ENCODE data around the gene LSM14B.

LSM14B gene

DNA sequence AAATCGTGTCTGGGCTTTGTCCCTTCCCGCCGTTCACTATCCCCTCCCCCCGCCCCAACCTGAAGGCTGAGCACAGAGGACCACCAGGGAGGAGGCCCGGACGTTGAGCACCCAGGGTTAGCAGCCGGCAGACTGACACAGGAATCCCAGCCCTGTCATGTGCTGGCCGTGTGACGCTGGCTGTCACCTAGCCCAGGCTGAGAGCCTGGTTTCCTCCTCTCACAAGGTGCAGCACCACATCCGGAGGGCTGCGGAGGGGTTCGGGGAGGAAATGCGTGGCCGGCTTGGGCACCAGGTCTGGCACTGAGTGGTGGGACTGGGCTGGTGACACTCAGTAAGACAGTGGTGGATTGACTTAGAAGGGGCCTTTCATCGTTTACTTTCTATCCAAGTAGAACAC lies 4.6 kb upstream of the LSM14B start:
- Histone ChIP-seq H2BK12ac (ENCODE audit: low read length) (no peak overlapping the region), H2AK5ac (ENCODE audit: low read length) (no peak overlapping the region), H3K79me2 (ENCODE audit: control insufficient read depth, insufficient read depth, low read length, poor library complexity) (peaks cover 2% of the 10 kb centered on the region), H3K4me3 (ENCODE audit: low read depth, low read length) (no peak overlapping the region), H3K27me3 (ENCODE audit: insufficient read depth, low read length) (no peaks in the 10 kb centered on the region), H3K4ac (ENCODE audit: low read depth, low read length) (no peak overlapping the region), H2BK120ac (ENCODE audit: insufficient read depth, low read length, poor library complexity) (no peak overlapping the region), H3K23ac (ENCODE audit: low read length) (no peak overlapping the region), H3K9ac (ENCODE audit: low read length) (no peak overlapping the region), H3K4me2 (ENCODE audit: low read length) (no peak overlapping the region), H2AFZ (ENCODE audit: insufficient read depth, low read length, poor library complexity) (no peak overlapping the region), H4K8ac (ENCODE audit: low read depth, low read length) (no peak overlapping the region), H4K12ac (ENCODE audit: low read depth, low read length) (no peak overlapping the region), H2BK5ac (ENCODE audit: low read depth, low read length, poor library complexity) (no peak overlapping the region), H4K91ac (ENCODE audit: low read depth, low read length) (no peak overlapping the region), H3K36me3 (ENCODE audit: control insufficient read depth in 1 of 2, insufficient read depth in 2 of 2, low read length in 2 of 2) (no peaks in the 10 kb centered on the region), H3K4me1 (ENCODE audit: control insufficient read depth in 1 of 2, insufficient read depth in 2 of 2, low read length in 2 of 2) (no peaks in the 10 kb centered on the region), H3K79me1 (ENCODE audit: low read length) (peaks cover 8% of the 10 kb centered on the region), H3K14ac (ENCODE audit: low read length) (no peak overlapping the region), H3K18ac (ENCODE audit: low read length) (no peak overlapping the region), H3K27ac (ENCODE audit: low read depth, low read length) (no peak overlapping the region), H3K9me3 (ENCODE audit: insufficient read depth, low read depth, low read length) (peaks cover 2% of the 10 kb centered on the region)
- no peak for DNase-seq
- no CpG with 5 or more reads among the region's 15 CpGs for WGBS (ENCODE audit: extremely low coverage, insufficient coverage, insufficient read length)

DNA sequence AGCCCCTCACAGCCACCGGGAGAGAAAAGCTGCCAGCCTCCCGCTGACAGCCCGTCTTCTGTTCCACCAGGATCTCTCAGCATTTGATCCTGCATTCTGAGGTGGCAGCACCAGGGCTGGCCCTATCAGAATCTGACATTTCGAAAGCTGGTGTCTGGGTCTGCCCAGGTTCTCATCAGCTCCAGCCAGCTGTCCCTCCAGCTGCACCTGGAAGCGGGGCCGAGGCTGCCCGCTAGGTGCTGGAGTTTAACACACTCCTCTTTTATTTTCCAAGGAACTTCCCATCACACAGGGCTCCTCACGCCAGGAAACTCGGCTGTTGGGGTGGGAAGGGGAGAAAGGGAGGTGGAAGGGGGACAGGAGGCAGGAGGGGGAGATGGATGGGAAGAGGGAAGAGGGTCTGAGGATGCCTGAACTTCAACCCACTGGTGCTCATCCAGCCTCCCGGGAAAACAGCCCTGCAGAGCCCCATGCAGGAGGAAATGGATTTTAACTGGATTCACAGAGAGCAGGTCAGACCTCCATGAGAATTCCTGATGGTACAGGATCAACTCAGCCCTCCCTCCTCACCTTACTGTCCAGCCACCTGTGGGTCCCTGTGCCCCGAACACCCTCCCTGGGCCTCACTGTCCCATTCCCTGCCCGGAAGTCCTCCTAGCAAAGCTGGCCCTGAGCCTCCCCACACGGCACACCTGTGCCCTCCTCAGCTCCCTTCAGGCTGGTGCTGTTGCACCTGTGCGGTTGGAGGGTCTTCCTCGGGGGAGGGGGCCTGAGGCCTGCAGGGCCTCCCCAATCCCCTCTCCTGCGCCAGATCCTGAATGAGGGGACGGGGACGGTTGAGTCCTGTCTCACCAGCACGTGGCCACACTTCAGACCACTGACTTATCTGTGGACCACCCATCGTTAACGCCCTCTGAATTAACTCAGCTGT lies 3.9 kb upstream of the LSM14B start:
- Histone ChIP-seq H2BK12ac (ENCODE audit: low read length) (no peak overlapping the region), H4K91ac (ENCODE audit: low read depth, low read length) (no peak overlapping the region), H3K79me1 (ENCODE audit: low read length) (peaks cover 8% of the 10 kb centered on the region), H3K4me1 (ENCODE audit: control insufficient read depth in 1 of 2, insufficient read depth in 2 of 2, low read length in 2 of 2) (peaks cover 3% of the 10 kb centered on the region in 2 experiments), H2BK120ac (ENCODE audit: insufficient read depth, low read length, poor library complexity) (no peak overlapping the region), H3K79me2 (ENCODE audit: control insufficient read depth, insufficient read depth, low read length, poor library complexity) (peaks cover 7% of the 10 kb centered on the region), H3K18ac (ENCODE audit: low read length) (no peak overlapping the region), H3K23ac (ENCODE audit: low read length) (no peak overlapping the region), H3K36me3 (ENCODE audit: control insufficient read depth in 1 of 2, insufficient read depth in 2 of 2, low read length in 2 of 2) (no peaks in the 10 kb centered on the region), H2AK5ac (ENCODE audit: low read length) (no peak overlapping the region), H3K4ac (ENCODE audit: low read depth, low read length) (no peak overlapping the region), H3K9me3 (ENCODE audit: insufficient read depth, low read depth, low read length) (no peaks in the 10 kb centered on the region), H3K9ac (ENCODE audit: low read length) (no peak overlapping the region), H4K12ac (ENCODE audit: low read depth, low read length) (no peak overlapping the region), H2AFZ (ENCODE audit: insufficient read depth, low read length, poor library complexity) (no peak overlapping the region), H2BK5ac (ENCODE audit: low read depth, low read length, poor library complexity) (no peak overlapping the region), H4K8ac (ENCODE audit: low read depth, low read length) (no peak overlapping the region), H3K14ac (ENCODE audit: low read length) (no peak overlapping the region), H3K27ac (ENCODE audit: low read depth, low read length) (no peak overlapping the region), H3K4me3 (ENCODE audit: low read depth, low read length) (no peak overlapping the region), H3K27me3 (ENCODE audit: insufficient read depth, low read length) (no peaks in the 10 kb centered on the region), H3K4me2 (ENCODE audit: low read length) (no peak overlapping the region)
- no peak for DNase-seq
- no CpG with 5 or more reads among the region's 21 CpGs for WGBS (ENCODE audit: extremely low coverage, insufficient coverage, insufficient read length)

DNA sequence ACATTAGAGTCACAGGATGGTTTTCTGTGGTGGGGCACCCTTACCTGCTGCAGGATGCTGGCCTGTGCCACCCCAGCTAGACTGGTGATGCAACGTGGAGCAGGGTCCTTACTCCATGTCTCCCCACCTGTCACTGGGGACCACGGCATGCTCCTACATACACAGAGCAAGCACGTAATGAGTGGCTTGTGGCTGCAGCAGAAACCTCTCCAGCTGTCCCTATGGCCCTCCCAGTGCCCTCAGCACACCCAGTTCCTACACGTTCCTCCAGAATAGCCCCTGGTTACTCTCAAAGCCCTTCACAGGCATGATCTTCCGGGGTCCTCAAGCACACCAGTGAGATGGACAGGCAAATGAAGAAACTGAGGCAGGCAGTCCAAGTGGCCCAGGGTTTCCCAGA lies 3.2 kb upstream of the LSM14B start:
- no peak overlapping the region for H3K14ac ChIP-seq (ENCODE audit: low read length)
- H2AFZ ChIP-seq (ENCODE audit: insufficient read depth, low read length, poor library complexity): no peak overlapping the region
- H2BK120ac ChIP-seq (ENCODE audit: insufficient read depth, low read length, poor library complexity): no peak overlapping the region
- H3K36me3 ChIP-seq (ENCODE audit: control insufficient read depth in 1 of 2, insufficient read depth in 2 of 2, low read length in 2 of 2): no peaks in the 10 kb centered on the region
- H3K4me1 ChIP-seq (ENCODE audit: control insufficient read depth in 1 of 2, insufficient read depth in 2 of 2, low read length in 2 of 2): peaks cover 8 to 9% of the 10 kb centered on the region in 2 experiments
- no peak overlapping the region for H4K8ac ChIP-seq (ENCODE audit: low read depth, low read length)
- peaks cover 8% of the 10 kb centered on the region for H3K79me1 ChIP-seq (ENCODE audit: low read length)
- no peak overlapping the region for H3K4me3 ChIP-seq (ENCODE audit: low read depth, low read length)
- no peak overlapping the region for H2BK5ac ChIP-seq (ENCODE audit: low read depth, low read length, poor library complexity)
- H4K91ac ChIP-seq (ENCODE audit: low read depth, low read length): no peak overlapping the region
- H3K79me2 ChIP-seq (ENCODE audit: control insufficient read depth, insufficient read depth, low read length, poor library complexity): peaks cover 12% of the 10 kb centered on the region
- H3K9ac ChIP-seq (ENCODE audit: low read length): no peak overlapping the region
- no peak overlapping the region for H3K4me2 ChIP-seq (ENCODE audit: low read length)
- H3K27me3 ChIP-seq (ENCODE audit: insufficient read depth, low read length): no peaks in the 10 kb centered on the region
- H3K4ac ChIP-seq (ENCODE audit: low read depth, low read length): no peak overlapping the region
- no peak overlapping the region for H3K27ac ChIP-seq (ENCODE audit: low read depth, low read length)
- H3K18ac ChIP-seq (ENCODE audit: low read length): no peak overlapping the region
- H4K12ac ChIP-seq (ENCODE audit: low read depth, low read length): no peak overlapping the region
- H2BK12ac ChIP-seq (ENCODE audit: low read length): no peak overlapping the region
- H3K23ac ChIP-seq (ENCODE audit: low read length): no peak overlapping the region
- no peak for DNase-seq
- no CpG with 5 or more reads among the region's 5 CpGs for whole genome bisulfite sequencing (ENCODE audit: extremely low coverage, insufficient coverage, insufficient read length)
- no peak overlapping the region for H2AK5ac ChIP-seq (ENCODE audit: low read length)
- no peaks in the 10 kb centered on the region for H3K9me3 ChIP-seq (ENCODE audit: insufficient read depth, low read depth, low read length)

DNA sequence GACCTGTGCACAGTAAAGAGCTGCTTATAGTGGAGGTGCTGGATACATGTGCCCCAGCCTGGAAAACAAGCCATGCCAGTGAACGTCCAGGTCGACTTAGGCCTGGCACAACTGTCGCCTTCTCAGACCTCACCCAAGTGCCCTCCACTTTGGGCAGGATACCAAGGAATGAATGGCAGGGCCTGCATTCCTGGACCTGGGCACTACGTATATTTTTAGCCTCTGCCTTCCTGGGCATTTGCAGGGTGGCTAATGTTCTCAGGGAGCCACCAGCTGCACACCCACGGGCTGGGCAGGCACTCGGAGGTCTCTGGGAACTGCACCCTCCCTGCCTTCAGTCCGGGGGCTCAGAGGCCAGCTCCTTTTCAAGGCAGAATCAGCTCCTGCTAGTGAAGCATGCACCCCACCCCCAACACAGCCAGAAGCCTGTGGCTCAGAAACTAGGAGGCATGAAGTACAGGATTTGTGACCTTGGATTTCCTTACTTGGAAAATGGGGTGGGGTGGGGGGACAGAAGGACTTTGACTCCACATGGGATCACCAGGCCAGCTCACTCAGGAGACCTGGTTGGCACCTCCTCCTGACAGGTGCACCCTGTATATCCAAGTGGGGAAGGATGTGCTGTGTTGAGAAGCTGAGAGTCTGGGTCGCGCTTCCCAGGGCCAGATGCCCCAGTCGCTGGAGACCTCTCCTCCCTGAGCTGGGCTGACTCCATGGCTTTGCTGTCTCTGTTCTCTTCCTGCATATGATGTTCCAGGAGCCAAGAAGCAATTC lies 2.5 kb upstream of the LSM14B start:
- Histone ChIP-seq H4K12ac (ENCODE audit: low read depth, low read length) (no peak overlapping the region), H3K18ac (ENCODE audit: low read length) (no peak overlapping the region), H2BK12ac (ENCODE audit: low read length) (no peak overlapping the region), H4K8ac (ENCODE audit: low read depth, low read length) (no peak overlapping the region), H3K4me3 (ENCODE audit: low read depth, low read length) (no peak overlapping the region), H2AK5ac (ENCODE audit: low read length) (no peak overlapping the region), H3K36me3 (ENCODE audit: control insufficient read depth in 1 of 2, insufficient read depth in 2 of 2, low read length in 2 of 2) (peaks cover 5% of the 10 kb centered on the region in 2 experiments), H3K27ac (ENCODE audit: low read depth, low read length) (no peak overlapping the region), H4K91ac (ENCODE audit: low read depth, low read length) (no peak overlapping the region), H2AFZ (ENCODE audit: insufficient read depth, low read length, poor library complexity) (no peak overlapping the region), H3K79me1 (ENCODE audit: low read length) (peaks cover 8% of the 10 kb centered on the region), H3K4ac (ENCODE audit: low read depth, low read length) (no peak overlapping the region), H3K79me2 (ENCODE audit: control insufficient read depth, insufficient read depth, low read length, poor library complexity) (peaks cover 15% of the 10 kb centered on the region), H3K4me2 (ENCODE audit: low read length) (no peak overlapping the region), H3K27me3 (ENCODE audit: insufficient read depth, low read length) (no peaks in the 10 kb centered on the region), H2BK120ac (ENCODE audit: insufficient read depth, low read length, poor library complexity) (no peak overlapping the region), H3K14ac (ENCODE audit: low read length) (no peak overlapping the region), H3K9me3 (ENCODE audit: insufficient read depth, low read depth, low read length) (no peaks in the 10 kb centered on the region), H3K23ac (ENCODE audit: low read length) (no peak overlapping the region), H3K9ac (ENCODE audit: low read length) (no peak overlapping the region), H3K4me1 (ENCODE audit: control insufficient read depth in 1 of 2, insufficient read depth in 2 of 2, low read length in 2 of 2) (peaks cover 9% of the 10 kb centered on the region in 2 experiments), H2BK5ac (ENCODE audit: low read depth, low read length, poor library complexity) (no peak overlapping the region)
- WGBS (ENCODE audit: extremely low coverage, insufficient coverage, insufficient read length): no CpG with 5 or more reads among the region's 10 CpGs
- DNase-seq: no peak

All from trophoblast cell (in vitro differentiated cells and primary cell).